Stimulated activated CD4-positive, alpha-beta T cell treated with anti-CD3 and anti-CD28 coated beads, TNF-alpha, amount 100 ng/mL, for 1 hour (primary cell): Measurements from ENCODE around the gene AFAP1L2.

ENCODE experiments used
- DNase-seq, 3 donors: peaks; one replicate each; pipeline ENCODE4 v3.0.0-alpha.2; 2020; ENCODE audit warnings: low read depth in 3 of 3, low spot score in 1 of 3

AFAP1L2 gene

GRCh38 chr10:114392112-114392835, 12.0 kb downstream of the AFAP1L2 start:
- DNase-seq = no peak

GRCh38 chr10:114391599-114391998, 12.7 kb downstream of the AFAP1L2 start:
- DNase-seq = no peak

GRCh38 chr10:114389426-114389825, 14.9 kb downstream of the AFAP1L2 start:
- no peak for DNase-seq

GRCh38 chr10:114388275-114388674, 16.0 kb downstream of the AFAP1L2 start:
- DNase-seq = no peak

- no peak for DNase-seq
These were observed 16.5 kb downstream of the AFAP1L2 start for GRCh38 chr10:114387784-114388183.

- no peak for DNase-seq
These were observed 17.9 kb downstream of the AFAP1L2 start for GRCh38 chr10:114386452-114386851.

- no peak for DNase-seq
These were observed 18.7 kb downstream of the AFAP1L2 start for GRCh38 chr10:114385557-114385956.

GRCh38 chr10:114384601-114385000, 19.7 kb downstream of the AFAP1L2 start:
- no peak for DNase-seq

- no peak for DNase-seq
These were observed 20.1 kb downstream of the AFAP1L2 start for GRCh38 chr10:114384181-114384580.

GRCh38 chr10:114380797-114381196, 23.5 kb downstream of the AFAP1L2 start:
- DNase-seq = no peak

- no peak for DNase-seq
These were observed 24.2 kb downstream of the AFAP1L2 start for GRCh38 chr10:114380060-114380459.

- no peak for DNase-seq
These were observed 24.7 kb downstream of the AFAP1L2 start for GRCh38 chr10:114379631-114380041.

- no peak for DNase-seq
These were observed 27.8 kb downstream of the AFAP1L2 start for GRCh38 chr10:114376523-114376922.

- no peak for DNase-seq
These were observed 29.3 kb downstream of the AFAP1L2 start for GRCh38 chr10:114375047-114375446.

GRCh38 chr10:114374053-114374791, 30.1 kb downstream of the AFAP1L2 start:
- no peak for DNase-seq

- DNase-seq = no peak
These were observed 30.7 kb downstream of the AFAP1L2 start for GRCh38 chr10:114373631-114374030.

- no peak for DNase-seq
These were observed 31.3 kb downstream of the AFAP1L2 start for GRCh38 chr10:114372995-114373394.

- DNase-seq = no peak
These were observed 32.1 kb downstream of the AFAP1L2 start for GRCh38 chr10:114372179-114372578.

- no peak for DNase-seq
These were observed 33.3 kb downstream of the AFAP1L2 start for GRCh38 chr10:114370966-114371365.

- DNase-seq = no peak
These were observed 34.1 kb downstream of the AFAP1L2 start for GRCh38 chr10:114370199-114370598.

- DNase-seq = no peak
These were observed 36.3 kb downstream of the AFAP1L2 start for GRCh38 chr10:114368057-114368391.

GRCh38 chr10:114367351-114368056, 36.8 kb downstream of the AFAP1L2 start:
- DNase-seq = no peak
